BLaER1 treated with 17β-estradiol and CSF1 and Interleukin-3, amounts not matched to agents 10 nM and 100 nM (cell line): Measurements from ENCODE around the gene COL2A1.

Experiments used
- H3K27ac ChIP-seq, 11 experiments: shearing (Covaris generic); formaldehyde crosslinking; 2 replicates each; pipeline ENCODE4 v1.8.1; 2022
- H3K27me3 ChIP-seq, 11 experiments: shearing (Covaris generic); formaldehyde crosslinking; 2 replicates each; pipeline ENCODE4 v1.8.1; 2022
- H3K36me3 ChIP-seq, 11 experiments: shearing (Covaris generic); formaldehyde crosslinking; 2 replicates each; pipeline ENCODE4 v1.8.1; 2022
- H3K4me1 ChIP-seq, 10 experiments: shearing (Covaris generic); formaldehyde crosslinking; 2 replicates each; pipeline ENCODE4 v1.8.1; 2022
- H3K4me2 ChIP-seq, 11 experiments: shearing (Covaris generic); formaldehyde crosslinking; 2 replicates each; pipeline ENCODE4 v1.8.1; 2022
- H3K4me3 ChIP-seq, 10 experiments: shearing (Covaris generic); formaldehyde crosslinking; 2 replicates each; pipeline ENCODE4 v1.8.1; 2022
- H3K9ac ChIP-seq, 11 experiments: shearing (Covaris generic); formaldehyde crosslinking; 2 replicates each; pipeline ENCODE4 v1.8.1; 2022
- H3K9me3 ChIP-seq, 11 experiments: shearing (Covaris generic); formaldehyde crosslinking; replicated peaks in 1 of 11; 2 replicates each; pipeline ENCODE4 v1.8.1; 2022
- H4K20me1 ChIP-seq, 11 experiments: shearing (Covaris generic); formaldehyde crosslinking; 2 replicates each; pipeline ENCODE4 v1.8.1; 2022
- Cebpa-rat ChIP-seq, 11 experiments: shearing (Covaris generic); IDR thresholded peaks; 2 replicates each; pipeline ENCODE4 v1.8.1; 2022

The COL2A1 gene

DNA sequence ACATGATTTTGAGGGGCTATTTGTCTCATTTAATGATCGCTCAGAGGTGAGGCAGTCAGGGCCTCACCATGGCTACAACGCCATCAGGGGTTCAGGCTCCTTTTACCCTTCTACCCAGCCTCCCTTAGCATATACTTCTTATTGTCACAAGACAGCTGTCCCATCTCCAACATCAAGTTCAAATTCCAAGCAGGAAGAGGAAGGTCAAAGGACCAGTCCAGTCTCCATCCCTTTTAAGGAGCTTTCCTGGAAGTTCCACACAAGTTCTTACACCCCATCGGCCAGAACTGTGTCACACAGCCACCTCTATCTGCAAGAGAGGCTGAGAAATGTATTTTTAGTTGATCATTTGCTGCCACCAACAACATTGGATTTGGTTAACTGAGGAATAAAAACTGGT is 49.2 kb downstream of the COL2A1 start:
- no peaks in the 10 kb centered on the region for H3K27me3 ChIP-seq
- H3K9ac ChIP-seq = no peak overlapping the region
- H3K27ac ChIP-seq = no peak overlapping the region
- peaks cover 0 to 7% (median 0%) of the 10 kb centered on the region in 11 experiments; a peak in 2 of 22 replicates for H3K36me3 ChIP-seq
- H3K4me3 ChIP-seq = no peak overlapping the region
- no peak for TF ChIP-seq Cebpa-rat (IDR thresholded peaks at IDR 0.05)
- no peaks in the 10 kb centered on the region for H4K20me1 ChIP-seq
- H3K9me3 ChIP-seq = peaks cover 19 to 34% (median 29%) of the 10 kb centered on the region in 11 experiments
- no peak overlapping the region for H3K4me2 ChIP-seq
- H3K4me1 ChIP-seq = peaks cover 0 to 10% (median under 1%) of the 10 kb centered on the region in 10 experiments; a peak in 8 of 20 replicates

- no peak for TF ChIP-seq Cebpa-rat (IDR thresholded peaks at IDR 0.05)
- Histone ChIP-seq H3K4me3 (no peak overlapping the region), H3K9me3 (peaks cover 19 to 29% (median 27%) of the 10 kb centered on the region in 11 experiments), H3K4me2 (no peak overlapping the region), H3K4me1 (peaks cover 0 to 13% (median 3%) of the 10 kb centered on the region in 10 experiments; a peak in 9 of 20 replicates), H3K27ac (no peak overlapping the region), H3K27me3 (no peaks in the 10 kb centered on the region), H3K36me3 (peaks cover 0 to 7% (median 0%) of the 10 kb centered on the region in 11 experiments; a peak in 2 of 22 replicates), H3K9ac (no peak overlapping the region), H4K20me1 (no peaks in the 10 kb centered on the region)
These were observed 49.7 kb downstream of the COL2A1 start for GRCh38 chr12:47954467-47955045.

DNA sequence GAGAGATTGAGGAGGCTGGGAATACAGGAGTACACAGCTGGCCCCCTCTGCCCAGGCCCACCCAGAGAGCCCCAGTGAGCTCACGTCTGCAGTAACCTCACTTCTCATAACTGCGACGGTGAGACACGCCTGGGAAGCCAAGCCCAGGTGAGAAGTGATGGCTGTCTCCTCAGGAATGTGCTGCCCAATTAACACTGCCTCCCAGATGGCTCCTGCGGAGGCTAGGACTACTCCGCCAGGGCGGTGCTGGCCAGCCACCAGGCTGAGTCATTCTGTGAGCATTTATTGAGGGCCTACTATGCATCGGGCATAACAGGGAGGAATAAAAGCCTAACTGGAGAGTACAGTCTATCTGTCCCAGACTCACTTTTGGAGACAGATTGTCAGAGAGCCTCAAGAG is 50.2 kb downstream of the COL2A1 start:
- H3K9me3 ChIP-seq = peaks cover 19 to 24% (median 23%) of the 10 kb centered on the region in 11 experiments
- TF ChIP-seq Cebpa-rat (IDR thresholded peaks at IDR 0.05) = no peak
- no peak overlapping the region for H3K9ac ChIP-seq
- no peak overlapping the region for H3K4me3 ChIP-seq
- no peak overlapping the region for H3K27ac ChIP-seq
- H3K27me3 ChIP-seq = no peaks in the 10 kb centered on the region
- H4K20me1 ChIP-seq = no peaks in the 10 kb centered on the region
- peaks cover 0 to 18% (median 3%) of the 10 kb centered on the region in 10 experiments; a peak in 10 of 20 replicates for H3K4me1 ChIP-seq
- H3K36me3 ChIP-seq = peaks cover 0 to 7% (median 0%) of the 10 kb centered on the region in 11 experiments; a peak in 2 of 22 replicates
- no peak overlapping the region for H3K4me2 ChIP-seq

DNA sequence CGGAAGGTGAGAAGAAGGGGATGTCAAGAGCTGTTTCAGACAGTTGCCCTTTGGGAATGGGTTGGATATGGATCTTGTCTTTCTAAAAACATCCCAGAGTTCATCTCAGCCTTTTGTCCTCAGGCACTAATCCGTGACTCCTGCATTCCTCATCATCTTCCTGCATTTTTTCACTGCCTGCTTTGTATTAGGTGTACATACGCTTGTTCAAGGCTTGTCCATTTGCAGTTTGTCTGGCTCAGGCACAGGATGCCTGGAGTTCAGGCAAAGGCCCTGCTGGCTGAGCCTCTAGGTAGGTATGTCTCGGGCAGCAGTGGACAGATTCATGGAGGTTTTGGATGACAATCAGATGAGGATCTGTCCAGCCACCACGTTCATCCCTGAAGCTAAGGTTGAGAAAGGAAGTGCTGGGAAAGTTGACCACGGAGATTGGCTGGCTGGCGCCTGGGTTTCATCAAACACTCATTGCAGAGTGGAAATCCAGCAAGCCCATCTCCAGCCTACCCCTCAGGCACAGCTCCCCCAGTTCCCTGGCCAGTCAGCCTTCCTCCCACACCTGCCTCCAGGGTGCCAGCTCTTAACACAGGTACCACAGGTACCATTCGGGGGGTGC is 53.3 kb downstream of the COL2A1 start:
- Histone ChIP-seq H3K9me3 (no peaks in the 10 kb centered on the region), H3K36me3 (no peaks in the 10 kb centered on the region), H3K27ac (no peak overlapping the region), H3K4me1 (peaks cover 0 to 21% (median 9%) of the 10 kb centered on the region in 10 experiments; a peak in 13 of 20 replicates), H3K27me3 (no peaks in the 10 kb centered on the region), H3K9ac (no peak overlapping the region), H3K4me2 (no peak overlapping the region), H3K4me3 (no peak overlapping the region), H4K20me1 (no peaks in the 10 kb centered on the region)
- no peak for TF ChIP-seq Cebpa-rat (IDR thresholded peaks at IDR 0.05)

DNA sequence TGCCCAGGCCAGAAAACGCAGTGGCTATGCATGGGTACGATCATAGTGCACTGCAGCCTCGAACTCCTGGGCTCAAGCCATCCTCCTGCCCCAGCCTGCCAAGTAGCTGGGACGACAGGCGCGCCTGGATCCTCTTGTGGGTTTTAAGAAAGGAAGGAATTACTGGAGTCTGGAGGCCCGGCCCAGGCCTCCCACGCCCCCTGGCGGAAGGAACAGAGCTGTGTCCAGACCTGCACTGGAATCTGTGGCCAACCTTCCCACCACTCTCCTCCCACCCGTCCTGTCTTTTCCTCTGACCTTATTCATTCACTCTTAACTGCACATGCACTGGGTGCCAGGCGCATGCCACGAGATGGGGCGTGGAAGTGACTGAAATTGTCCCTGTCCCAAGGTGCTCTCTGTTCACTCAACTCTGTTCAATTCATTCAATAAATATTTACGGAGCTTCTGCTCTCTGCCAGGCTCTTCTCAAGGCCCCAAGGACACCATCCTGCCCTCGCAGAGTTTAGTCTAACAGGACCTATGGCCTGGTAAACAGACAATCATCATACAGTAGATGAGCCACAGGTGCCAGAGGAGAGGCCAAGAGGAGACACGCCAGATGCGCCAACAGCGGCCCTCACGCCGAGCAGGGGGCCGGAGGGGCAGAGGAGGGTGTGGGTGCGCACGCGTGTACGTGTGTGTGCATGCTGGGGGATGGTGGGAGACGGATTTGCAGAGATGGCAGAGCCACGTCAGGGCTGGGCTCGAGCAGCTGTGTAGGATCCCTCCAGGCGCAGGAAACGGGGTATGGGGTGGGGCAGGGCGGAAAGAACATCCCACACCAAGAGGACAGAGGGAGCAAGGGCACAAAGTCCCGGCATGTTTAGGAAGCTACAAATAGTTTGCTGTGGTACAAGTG is 54.6 kb downstream of the COL2A1 start:
- no peak for TF ChIP-seq Cebpa-rat (IDR thresholded peaks at IDR 0.05)
- Histone ChIP-seq H3K9ac (no peak overlapping the region), H3K27ac (no peak overlapping the region), H4K20me1 (no peaks in the 10 kb centered on the region), H3K36me3 (no peaks in the 10 kb centered on the region), H3K4me1 (peaks cover 0 to 21% (median 9%) of the 10 kb centered on the region in 10 experiments; a peak in 13 of 20 replicates), H3K9me3 (no peaks in the 10 kb centered on the region), H3K27me3 (no peaks in the 10 kb centered on the region), H3K4me3 (no peak overlapping the region), H3K4me2 (peak overlapping the region in 1 of 11 experiments; percentile 8; a peak in 2 of 22 replicates)

- Histone ChIP-seq H4K20me1 (peaks cover 0 to 9% (median 0%) of the 10 kb centered on the region in 11 experiments; a peak in 1 of 22 replicates), H3K4me2 (peak overlapping the region in 1 of 11 experiments; percentile 32; a peak in 1 of 22 replicates)
- TF ChIP-seq Cebpa-rat (IDR thresholded peaks at IDR 0.05) = no peak
These were observed 56.9 kb downstream of the COL2A1 start for GRCh38 chr12:47947341-47947740.

DNA sequence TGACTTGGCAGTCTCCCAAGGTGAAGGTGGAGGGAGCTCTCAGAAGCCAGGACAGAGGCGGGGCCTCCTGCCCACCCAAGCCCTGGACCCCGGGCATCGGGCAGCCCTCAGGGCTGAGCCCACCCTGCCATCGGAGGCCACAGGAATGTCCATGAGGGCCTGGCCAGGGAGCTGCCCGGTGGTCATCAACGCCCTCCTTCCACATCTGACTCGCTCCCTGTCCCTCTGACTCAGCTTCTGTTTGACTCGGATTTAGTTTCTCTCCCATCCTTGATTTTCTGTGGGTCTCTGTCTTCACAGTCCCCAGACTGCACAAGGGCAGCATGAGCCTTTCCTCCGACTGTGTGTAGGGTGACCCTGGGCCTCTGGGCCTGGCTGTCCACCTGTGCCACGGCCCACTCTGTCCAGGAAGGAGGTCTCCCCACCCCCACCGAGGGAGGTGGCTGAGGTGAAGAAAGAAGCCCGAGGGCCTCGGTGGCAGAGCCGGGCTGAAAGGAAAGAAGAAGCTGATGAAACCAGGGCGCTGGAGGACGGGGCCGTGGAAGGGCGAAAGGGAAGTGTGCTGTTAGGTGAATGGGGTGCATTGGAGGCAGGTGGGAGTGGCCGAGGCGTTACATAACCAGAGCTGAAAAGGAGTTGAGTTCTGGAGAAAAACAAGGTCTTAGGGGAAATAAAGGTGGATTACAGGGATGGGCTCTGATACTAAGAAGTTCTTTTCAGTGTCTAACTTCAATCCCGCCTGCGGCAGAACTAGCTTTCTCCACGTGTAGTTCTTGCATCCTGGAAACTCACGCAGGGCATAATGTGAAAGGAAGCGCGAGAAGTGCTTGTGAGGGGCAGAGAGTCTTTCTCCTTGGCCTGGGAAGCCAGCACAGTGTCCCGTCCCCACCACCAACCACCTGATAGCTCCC is 57.6 kb downstream of the COL2A1 start:
- no peak overlapping the region for H3K9ac ChIP-seq
- H4K20me1 ChIP-seq = peaks cover 0 to 9% (median 0%) of the 10 kb centered on the region in 11 experiments; a peak in 1 of 22 replicates
- H3K9me3 ChIP-seq = no peaks in the 10 kb centered on the region
- H3K27me3 ChIP-seq = peaks cover 0 to 22% (median 0%) of the 10 kb centered on the region in 11 experiments; a peak in 7 of 22 replicates
- no peak overlapping the region for H3K4me3 ChIP-seq
- H3K27ac ChIP-seq = no peak overlapping the region
- peak overlapping the region in 4 of 11 experiments; percentile 2 to 32 (median 16); a peak in 4 of 22 replicates for H3K4me2 ChIP-seq
- peaks cover 14 to 34% (median 23%) of the 10 kb centered on the region in 10 experiments for H3K4me1 ChIP-seq
- no peaks in the 10 kb centered on the region for H3K36me3 ChIP-seq
- TF ChIP-seq Cebpa-rat (IDR thresholded peaks at IDR 0.05) = no peak

More at GRCh38 chr12:47947341-47947740, 56.9 kb downstream of the COL2A1 start:
- H3K27me3 ChIP-seq = peaks cover 0 to 15% (median 0%) of the 10 kb centered on the region in 11 experiments; a peak in 7 of 22 replicates
- no peaks in the 10 kb centered on the region for H3K36me3 ChIP-seq
- H3K9ac ChIP-seq = no peak overlapping the region
- peaks cover 7 to 32% (median 19%) of the 10 kb centered on the region in 10 experiments for H3K4me1 ChIP-seq
- no peak overlapping the region for H3K4me3 ChIP-seq
- H3K27ac ChIP-seq = no peak overlapping the region
- no peaks in the 10 kb centered on the region for H3K9me3 ChIP-seq

GRCh38 chr12:47945341-47945728 is 58.9 kb downstream of the COL2A1 start:
- H3K4me3 ChIP-seq = no peak overlapping the region
- H3K9ac ChIP-seq = no peak overlapping the region
- peaks cover 23 to 47% (median 36%) of the 10 kb centered on the region in 10 experiments for H3K4me1 ChIP-seq
- no peak overlapping the region for H3K27ac ChIP-seq
- H3K27me3 ChIP-seq = peaks cover 0 to 27% (median 0%) of the 10 kb centered on the region in 11 experiments; a peak in 7 of 22 replicates
- peaks cover 0 to 9% (median 0%) of the 10 kb centered on the region in 11 experiments; a peak in 1 of 22 replicates for H4K20me1 ChIP-seq
- TF ChIP-seq Cebpa-rat (IDR thresholded peaks at IDR 0.05) = no peak
- H3K36me3 ChIP-seq = no peaks in the 10 kb centered on the region
- H3K4me2 ChIP-seq = no peak overlapping the region
- no peaks in the 10 kb centered on the region for H3K9me3 ChIP-seq
